BE2C (cell line): Measurements from ENCODE around the gene B4GALT4.
"Not testable (repeated sequence)": the region's sequence is repeated elsewhere in the genome, so short reads cannot be mapped to it uniquely, and the experiment has no call there.

Source experiments
- DNase-seq: peaks from one replicate; pipeline ENCODE4 v3.0.0-alpha.2; 2020
- H3K27me3 ChIP-seq: fragments of 250-450 bp; sonication (Bioruptor Pico); 2 replicates; pipeline ENCODE4 v1.5.1; 2020; ENCODE audit warnings: mild to moderate bottlenecking
- H3K36me3 ChIP-seq: fragments of 250-450 bp; sonication (Bioruptor Pico); 2 replicates; pipeline ENCODE4 v1.5.1; 2020; ENCODE audit warnings: mild to moderate bottlenecking
- H3K4me1 ChIP-seq: fragments of 250-450 bp; sonication (Bioruptor Pico); 2 replicates; pipeline ENCODE4 v1.5.1; 2020
- H3K4me3 ChIP-seq: 2 replicates; pipeline ENCODE4 v1.5.1; 2011; ENCODE audit warnings: low read depth, low read length
- H3K9me3 ChIP-seq: fragments of 250-450 bp; sonication (Bioruptor Pico); 2 replicates; pipeline ENCODE4 v1.5.1; 2020
- CTCF ChIP-seq: IDR thresholded peaks from 2 replicates; pipeline ENCODE4 v1.5.1; 2012; ENCODE audit warnings: mild to moderate bottlenecking, low read depth, low read length

Gene B4GALT4

DNA sequence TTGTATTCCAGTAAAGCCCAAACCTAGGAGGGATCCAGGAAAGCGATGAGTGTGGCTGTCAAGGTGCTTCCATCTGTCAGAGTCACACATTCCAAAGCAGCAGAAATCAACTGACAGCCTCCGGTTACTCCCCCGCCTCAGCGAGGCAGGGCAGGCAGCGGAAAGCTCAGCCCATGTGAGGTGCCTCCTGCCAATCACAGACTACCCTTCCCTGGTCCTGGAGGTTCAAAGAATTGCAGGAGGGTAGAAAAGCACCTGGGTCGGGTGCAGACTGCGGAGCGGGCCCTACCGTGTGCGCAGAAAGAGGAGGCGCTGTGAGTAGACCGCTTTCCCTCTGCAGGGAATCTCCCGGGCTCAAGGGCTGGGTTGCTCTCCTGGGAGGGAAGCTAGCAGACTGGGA, 67.4 kb downstream of the B4GALT4 start, which contains the start of gene UPK1B:
Gene UPK1B, plus strand, starts transcription at position 274 of the 400 bp plus-strand sequence. CDS start 13,144 bp downstream, outside the sequence.
- Histone ChIP-seq H3K9me3 (no peaks in the 10 kb centered on the region), H3K4me3 (no peak within 1 kb of the TSS), H3K36me3 (no peaks in the 10 kb centered on the region), H3K27me3 (peaks cover 51% of the 10 kb centered on the region), H3K4me1 (no peaks in the 10 kb centered on the region)
- DNase-seq: no peak
- no peak for TF ChIP-seq CTCF

DNA sequence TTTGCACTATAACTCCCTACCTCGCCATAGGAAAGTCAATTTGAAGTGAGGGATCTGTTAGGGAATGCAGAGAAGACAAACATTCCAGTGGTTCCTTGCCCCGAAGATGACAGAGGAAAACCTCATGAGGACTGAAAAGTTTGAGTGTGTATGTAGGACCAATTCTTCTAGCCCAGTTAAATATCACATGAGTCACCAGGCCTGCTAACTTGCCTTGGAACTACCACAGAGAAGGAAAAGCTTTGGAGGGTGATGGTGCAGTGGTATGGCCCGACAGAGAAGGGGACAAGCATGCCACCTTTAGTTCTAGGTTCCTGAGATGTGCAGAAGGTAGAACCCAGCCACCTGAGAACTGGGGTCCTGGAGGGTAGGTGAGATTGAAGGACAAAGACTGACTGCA, 69.9 kb downstream of the B4GALT4 start:
- no peak for TF ChIP-seq CTCF
- H3K4me3 ChIP-seq: no peak overlapping the region
- no peaks in the 10 kb centered on the region for H3K9me3 ChIP-seq
- H3K4me1 ChIP-seq: no peaks in the 10 kb centered on the region
- no peaks in the 10 kb centered on the region for H3K36me3 ChIP-seq
- DNase-seq: no peak
- H3K27me3 ChIP-seq: peaks cover 32% of the 10 kb centered on the region

DNA sequence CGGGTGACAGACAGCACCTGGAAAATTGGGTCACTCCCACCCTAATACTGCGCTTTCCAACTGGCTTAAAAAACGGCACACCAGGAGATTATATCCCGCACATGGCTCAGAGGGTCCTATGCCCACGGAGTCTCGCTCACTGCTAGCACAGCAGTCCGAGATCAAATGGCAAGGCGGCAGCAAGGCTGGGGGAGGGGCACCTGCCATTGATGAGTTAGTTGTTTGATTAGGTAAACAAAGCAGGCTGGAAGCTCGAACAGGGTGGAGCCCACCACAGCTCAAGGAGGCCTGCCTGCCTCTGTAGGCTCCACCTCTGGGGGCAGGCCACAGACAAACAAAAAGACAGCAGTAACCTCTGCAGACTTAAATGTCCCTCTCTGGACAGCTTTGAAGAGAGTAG, 75.9 kb downstream of the B4GALT4 start:
- H3K27me3 ChIP-seq, DNase-seq, H3K4me1 ChIP-seq, H3K4me3 ChIP-seq, H3K9me3 ChIP-seq, H3K36me3 ChIP-seq: not testable (repeated sequence)
